ENCODE data around the gene VSNL1. TPM values are rescaled to one million over a fixed set of nuclear protein-coding genes. Genes with fewer than 3 reads are reported as not detected.

The VSNL1 gene
- total RNA-seq, 1 experiment from 2014 or later = not detected

- no peaks in the 10 kb centered on the region for H3K36me3 Mint-ChIP-seq (ENCODE audit: insufficient read depth, unreplicated experiment)
- no peaks in the 10 kb centered on the region for H3K27me3 Mint-ChIP-seq (ENCODE audit: unreplicated experiment)
- TF ChIP-seq CTCF (IDR thresholded peaks at IDR 0.05; ENCODE audit: unreplicated experiment) = no peak
- no TSS peak for BruUV-seq (replicated peaks)
- CTCF ChIA-PET = no interaction called here
- no peak overlapping the region for H3K27ac Mint-ChIP-seq (ENCODE audit: unreplicated experiment)
- no peak overlapping the region for H3K4me3 Mint-ChIP-seq (ENCODE audit: low read depth, unreplicated experiment)
- no peak for DNase-seq
- intact Hi-C loops (cut with micrococcal nuclease; ENCODE audit: unreplicated experiment) = no loop called here
- H3K9me3 Mint-ChIP-seq (ENCODE audit: low read depth, unreplicated experiment) = no peaks in the 10 kb centered on the region
- H3K4me1 Mint-ChIP-seq (ENCODE audit: low read depth, unreplicated experiment) = no peaks in the 10 kb centered on the region
Measured at GRCh38 chr2:17606851-17607250, 66.4 kb downstream of the VSNL1 start.

GRCh38 chr2:17607379-17607778 is 66.9 kb downstream of the VSNL1 start:
- CTCF ChIA-PET = no interaction called here
- no peaks in the 10 kb centered on the region for H3K4me1 Mint-ChIP-seq (ENCODE audit: low read depth, unreplicated experiment)
- DNase-seq = no peak
- intact Hi-C loops (cut with micrococcal nuclease; ENCODE audit: unreplicated experiment) = no loop called here
- no peak for TF ChIP-seq CTCF (IDR thresholded peaks at IDR 0.05; ENCODE audit: unreplicated experiment)
- H3K9me3 Mint-ChIP-seq (ENCODE audit: low read depth, unreplicated experiment) = no peaks in the 10 kb centered on the region
- H3K4me3 Mint-ChIP-seq (ENCODE audit: low read depth, unreplicated experiment) = no peak overlapping the region
- H3K27me3 Mint-ChIP-seq (ENCODE audit: unreplicated experiment) = no peaks in the 10 kb centered on the region
- H3K36me3 Mint-ChIP-seq (ENCODE audit: insufficient read depth, unreplicated experiment) = no peaks in the 10 kb centered on the region
- no TSS peak for BruUV-seq (replicated peaks)
- H3K27ac Mint-ChIP-seq (ENCODE audit: unreplicated experiment) = no peak overlapping the region

GRCh38 chr2:17608251-17608650 is 67.8 kb downstream of the VSNL1 start:
- H3K27ac Mint-ChIP-seq (ENCODE audit: unreplicated experiment) = no peak overlapping the region
- H3K27me3 Mint-ChIP-seq (ENCODE audit: unreplicated experiment) = peaks cover 4% of the 10 kb centered on the region
- no peaks in the 10 kb centered on the region for H3K4me1 Mint-ChIP-seq (ENCODE audit: low read depth, unreplicated experiment)
- BruUV-seq (replicated peaks) = no TSS peak
- intact Hi-C loops (cut with micrococcal nuclease; ENCODE audit: unreplicated experiment) = no loop called here
- DNase-seq = no peak
- H3K4me3 Mint-ChIP-seq (ENCODE audit: low read depth, unreplicated experiment) = no peak overlapping the region
- H3K9me3 Mint-ChIP-seq (ENCODE audit: low read depth, unreplicated experiment) = no peaks in the 10 kb centered on the region
- CTCF ChIA-PET = interaction anchor here (0.7 kb wide), 1 partner anchor 14 kb away, joined by 4 read pairs; no protein-coding TSS in a partner anchor
- no peaks in the 10 kb centered on the region for H3K36me3 Mint-ChIP-seq (ENCODE audit: insufficient read depth, unreplicated experiment)
- TF ChIP-seq CTCF (IDR thresholded peaks at IDR 0.05; ENCODE audit: unreplicated experiment) = no peak

- intact Hi-C loops (cut with micrococcal nuclease; ENCODE audit: unreplicated experiment) = no loop called here
- no TSS peak for BruUV-seq (replicated peaks)
- H3K4me1 Mint-ChIP-seq (ENCODE audit: low read depth, unreplicated experiment) = no peaks in the 10 kb centered on the region
- TF ChIP-seq CTCF (IDR thresholded peaks at IDR 0.05; ENCODE audit: unreplicated experiment) = no peak
- no peak for DNase-seq
- CTCF ChIA-PET = no interaction called here
- H3K27me3 Mint-ChIP-seq (ENCODE audit: unreplicated experiment) = peaks cover 16% of the 10 kb centered on the region
- no peak overlapping the region for H3K27ac Mint-ChIP-seq (ENCODE audit: unreplicated experiment)
- H3K4me3 Mint-ChIP-seq (ENCODE audit: low read depth, unreplicated experiment) = no peak overlapping the region
- H3K9me3 Mint-ChIP-seq (ENCODE audit: low read depth, unreplicated experiment) = no peaks in the 10 kb centered on the region
- H3K36me3 Mint-ChIP-seq (ENCODE audit: insufficient read depth, unreplicated experiment) = no peaks in the 10 kb centered on the region
Measured at GRCh38 chr2:17610521-17610920, 70.0 kb downstream of the VSNL1 start.

All from Calu3 (cell line).